H1 (cell line): ENCODE measurements around the gene P2RY8. TPM values are rescaled to one million over a fixed set of nuclear protein-coding genes. Genes with fewer than 3 reads are reported as not detected.
A peak's percentile ranks its signal among the peaks of the same experiment; 100 is the strongest.

Source experiments
- CTCF ChIA-PET: fragments of 300-600 bp; sonication (Branson Sonifier 250); formaldehyde crosslinking; loops from one replicate; lab custom pipeline; 2021; ENCODE audit not compliant: partially characterized antibody; lab: Charles Lee
- POLR2A ChIA-PET: fragments of 300-600 bp; sonication (Branson Sonifier 250); formaldehyde crosslinking; loops from one replicate; lab custom pipeline; 2021; ENCODE audit warnings: inconsistent platforms; ENCODE audit not compliant: partially characterized antibody; lab: Charles Lee
- DNase-seq, 2 experiments: peaks; one replicate each; pipeline versions ENCODE4 v3.0.0 to v3.0.0-alpha.2; 2010 to 2022; ENCODE audit warnings: low spot score in 2 of 2, low read depth in 1 of 2, mixed read lengths in 1 of 2
- FAIRE-seq: peaks from 2 replicates; lab custom pipeline; 2011; peaks lifted over from hg19 to GRCh38; lab: Jason Lieb, UNC
- H2AFZ ChIP-seq: 2 replicates; pipeline ENCODE4 v1.8.1; 2012; ENCODE audit warnings: low read length, inconsistent platforms
- H2AK5ac ChIP-seq: 2 replicates; pipeline ENCODE4 v1.6.1; 2013; ENCODE audit warnings: low read depth, low read length
- H2BK120ac ChIP-seq: replicated peaks from 2 replicates; pipeline ENCODE3; 2013; ENCODE audit warnings: low read depth, low read length, inconsistent platforms
- H2BK12ac ChIP-seq: 2 replicates; pipeline ENCODE4 v1.6.1; 2013; ENCODE audit warnings: low read depth, low read length
- H2BK15ac ChIP-seq: 2 replicates; pipeline ENCODE4 v1.6.1; 2013; ENCODE audit warnings: low read length
- H2BK20ac ChIP-seq: 2 replicates; pipeline ENCODE4 v1.6.1; 2013; ENCODE audit warnings: low read length
- H2BK5ac ChIP-seq: 2 replicates; pipeline ENCODE4 v1.6.1; 2013; ENCODE audit warnings: low read depth, low read length
- H3K14ac ChIP-seq: 2 replicates; pipeline ENCODE4 v1.6.1; 2013; ENCODE audit warnings: inconsistent platforms; ENCODE audit not compliant: insufficient read length
- H3K18ac ChIP-seq: 2 replicates; pipeline ENCODE4 v1.6.1; 2013; ENCODE audit warnings: low read length; ENCODE audit errors: extremely low read depth
- H3K23ac ChIP-seq: 2 replicates; pipeline ENCODE4 v1.6.1; 2013; ENCODE audit warnings: inconsistent platforms; ENCODE audit not compliant: insufficient read length
- H3K23me2 ChIP-seq: 2 replicates; pipeline ENCODE4 v1.6.1; 2013; ENCODE audit warnings: low read depth, low read length
- H3K27ac ChIP-seq: 2 replicates; pipeline ENCODE4 v1.6.1; 2011; ENCODE audit warnings: low read depth, low read length, inconsistent platforms
- H3K27me3 ChIP-seq, 4 experiments: replicated peaks in 1 of 4; 1 replicate in 1 of 4; 2 replicates in 3 of 4; pipeline versions ENCODE4 v1.6.1 to v1.8.1; 2011 to 2013; ENCODE audit warnings: low read length in 3 of 4, mild to moderate bottlenecking in 3 of 4, inconsistent platforms in 2 of 4, mixed read lengths in 2 of 4, moderate library complexity in 1 of 4; ENCODE audit not compliant: control insufficient read depth in 3 of 4, insufficient read depth in 3 of 4; ENCODE audit errors: extremely low read depth in 1 of 4
- H3K36me3 ChIP-seq, 4 experiments: 2 replicates each; pipeline versions ENCODE4 v1.6.1 to v1.8.1; 2011 to 2013; ENCODE audit warnings: mild to moderate bottlenecking in 4 of 4, low read length in 3 of 4, moderate library complexity in 2 of 4, control low read depth in 1 of 4, inconsistent platforms in 1 of 4; ENCODE audit not compliant: insufficient read depth in 4 of 4, control insufficient read depth in 2 of 4
- H3K4ac ChIP-seq: replicated peaks from 2 replicates; pipeline ENCODE3; 2013; ENCODE audit warnings: low read length, low read depth, mixed read lengths, inconsistent platforms; ENCODE audit not compliant: insufficient read length
- H3K4me1 ChIP-seq, 4 experiments: replicated peaks in 1 of 4; 1 replicate in 1 of 4; 2 replicates in 3 of 4; pipeline versions ENCODE4 v1.6.1 to v1.8.1; 2011 to 2013; ENCODE audit warnings: low read length in 3 of 4, inconsistent platforms in 2 of 4, mixed read lengths in 1 of 4; ENCODE audit not compliant: insufficient read depth in 4 of 4, control insufficient read depth in 3 of 4
- H3K4me2 ChIP-seq, 2 experiments: 2 replicates each; pipeline versions ENCODE4 v1.6.1 to v1.8.1; 2011 to 2013; ENCODE audit warnings: low read depth in 2 of 2, low read length in 2 of 2, control low read depth in 1 of 2, inconsistent platforms in 1 of 2, mild to moderate bottlenecking in 1 of 2; ENCODE audit not compliant: insufficient read depth in 1 of 2
- H3K4me3 ChIP-seq, 4 experiments: fragments of 200-600, 300-600 bp in 1 of 4; sonication (generic), shearing (Covaris generic), sonication (Bioruptor Twin) in 1 of 4; 2 replicates each; pipeline versions ENCODE4 v1.5.1 to v1.8.1; 2011 to 2016; ENCODE audit warnings: low read length in 4 of 4, low read depth in 3 of 4, control low read depth in 2 of 4, inconsistent platforms in 2 of 4, mild to moderate bottlenecking in 2 of 4, mixed read lengths in 1 of 4, moderate library complexity in 1 of 4; ENCODE audit not compliant: insufficient read depth in 2 of 4; ENCODE audit errors: extremely low read depth in 1 of 4
- H3K56ac ChIP-seq: replicated peaks from 2 replicates; pipeline ENCODE3; 2013; ENCODE audit warnings: low read depth, mild to moderate bottlenecking, mixed read lengths, low read length, inconsistent platforms; ENCODE audit not compliant: insufficient read length
- H3K79me1 ChIP-seq: 2 replicates; pipeline ENCODE4 v1.6.1; 2013; ENCODE audit warnings: low read depth, low read length, control low read depth
- H3K79me2 ChIP-seq, 2 experiments: 2 replicates each; pipeline versions ENCODE4 v1.6.1 to v1.8.1; 2012 to 2013; ENCODE audit warnings: low read length in 2 of 2, mild to moderate bottlenecking in 2 of 2, inconsistent platforms in 1 of 2; ENCODE audit not compliant: insufficient read depth in 2 of 2, control insufficient read depth in 1 of 2
- H3K9ac ChIP-seq, 4 experiments: replicated peaks in 1 of 4; 1 replicate in 1 of 4; 2 replicates in 3 of 4; pipeline versions ENCODE4 v1.6.1 to v1.8.1; 2011 to 2013; ENCODE audit warnings: low read depth in 3 of 4, low read length in 3 of 4, control low read depth in 2 of 4, mild to moderate bottlenecking in 2 of 4, moderate library complexity in 2 of 4, inconsistent platforms in 1 of 4; ENCODE audit errors: extremely low read depth in 1 of 4
- H3K9me3 ChIP-seq, 2 experiments: 2 replicates each; pipeline versions ENCODE4 v1.6.1 to v1.8.1; 2012 to 2013; ENCODE audit warnings: mild to moderate bottlenecking in 2 of 2, moderate library complexity in 2 of 2, control low read depth in 1 of 2, inconsistent platforms in 1 of 2, low read depth in 1 of 2, low read length in 1 of 2, mixed read lengths in 1 of 2; ENCODE audit not compliant: insufficient read depth in 2 of 2
- H4K20me1 ChIP-seq, 2 experiments: replicated peaks in 1 of 2; 2 replicates each; pipeline versions ENCODE3 to v1.8.1; 2011 to 2013; ENCODE audit warnings: inconsistent platforms in 2 of 2, low read length in 2 of 2, mild to moderate bottlenecking in 1 of 2; ENCODE audit not compliant: insufficient read depth in 2 of 2, control insufficient read depth in 1 of 2
- H4K5ac ChIP-seq: 2 replicates; pipeline ENCODE4 v1.6.1; 2013; ENCODE audit warnings: low read length, low read depth, mixed read lengths, inconsistent platforms; ENCODE audit not compliant: insufficient read length
- H4K8ac ChIP-seq: 2 replicates; pipeline ENCODE4 v1.8.0; 2013; ENCODE audit warnings: mild to moderate bottlenecking, moderate library complexity, low read length, inconsistent platforms; ENCODE audit not compliant: insufficient read depth; ENCODE audit errors: extremely low read depth
- H4K91ac ChIP-seq: replicated peaks from 2 replicates; pipeline ENCODE3; 2013; ENCODE audit warnings: low read length, mixed read lengths, inconsistent platforms; ENCODE audit not compliant: insufficient read length
- ASH2L ChIP-seq: fragments of 200-600, 300-600 bp; sonication (generic); IDR thresholded peaks from one replicate; pipeline ENCODE4 v1.7.1; 2017; ENCODE audit warnings: low read length
- BACH1 ChIP-seq: IDR thresholded peaks from 2 replicates; pipeline ENCODE4 v1.6.1; 2012; ENCODE audit warnings: low read length, improper control_type of control experiment
- BCL11A ChIP-seq, 2 experiments: IDR thresholded peaks; one replicate each; pipeline ENCODE4 v1.6.1; 2011; ENCODE audit warnings: low read depth in 2 of 2, low read length in 2 of 2, mild to moderate bottlenecking in 2 of 2
- CHD2 ChIP-seq: IDR thresholded peaks from 2 replicates; pipeline ENCODE4 v1.6.1; 2012; ENCODE audit warnings: low read length, improper control_type of control experiment
- EGR1 ChIP-seq: IDR thresholded peaks from 2 replicates; pipeline ENCODE4 v1.6.1; 2011; ENCODE audit warnings: low read depth, low read length, borderline replicate concordance
- EZH2 ChIP-seq: fragments of 200-600 bp; sonication (generic); IDR thresholded peaks from 2 replicates; pipeline ENCODE4 v1.7.1; 2012; ENCODE audit warnings: low read depth, mild to moderate bottlenecking, moderate library complexity, low read length, inconsistent platforms; ENCODE audit not compliant: severe bottlenecking
- HDAC6 ChIP-seq: IDR thresholded peaks from one replicate; pipeline ENCODE4 v1.7.1; 2012; ENCODE audit warnings: low read depth, mild to moderate bottlenecking, inconsistent platforms, low read length, moderate library complexity
- JUN ChIP-seq: IDR thresholded peaks from 2 replicates; pipeline ENCODE4 v1.6.1; 2011; ENCODE audit warnings: low read depth, mild to moderate bottlenecking, improper control_type of control experiment, low read length
- NANOG ChIP-seq: IDR thresholded peaks from 2 replicates; pipeline ENCODE4 v1.6.1; 2011; ENCODE audit warnings: low read length, low read depth, mild to moderate bottlenecking, inconsistent platforms; ENCODE audit not compliant: insufficient read depth, poor library complexity, severe bottlenecking
- PHF8 ChIP-seq: fragments of 200-600 bp; sonication (generic); conservative IDR thresholded peaks from 2 replicates; pipeline ENCODE4 v1.7.1; 2012; ENCODE audit warnings: low read depth, mild to moderate bottlenecking, inconsistent platforms, low read length, moderate library complexity
- SP2 ChIP-seq: IDR thresholded peaks from 2 replicates; pipeline ENCODE4 v1.6.1; 2012; ENCODE audit warnings: mild to moderate bottlenecking, low read length, inconsistent platforms
- WGBS, 2 experiments: shearing (Covaris generic) in 1 of 2; methylation state at CpG; one replicate each; pipeline versions ENCODE4 v1.1.6 to v1.1.7; 2013 to 2015; ENCODE audit warnings: low lambda C conversion rate in 2 of 2, mixed read lengths in 2 of 2, inconsistent platforms in 1 of 2, low coverage in 1 of 2, missing lambda C conversion rate in 1 of 2; ENCODE audit not compliant: insufficient replicate concordance in 2 of 2, insufficient coverage in 1 of 2, insufficient read length in 1 of 2; ENCODE audit errors: extremely low coverage in 1 of 2, missing lambda C conversion rate in 1 of 2; 5-methylcytosine and 5-hydroxymethylcytosine counted together
- polyA plus RNA-seq, 7 experiments: library from polyadenylated mRNA; depleted of rRNA in 3 of 7; stranded (reverse) in 5 of 7; unstranded in 2 of 7; fragments of >200 nt in 5 of 7; fragments of 200-250 nt in 2 of 7; gene quantifications; 1 replicate in 5 of 7; 2 replicates in 1 of 7; 4 replicates in 1 of 7; pipeline versions ENCODE4 v1.2.1 to v1.2.3, GENCODE V29; 2011 to 2013; ENCODE audit warnings: missing spikeins in 2 of 7, mixed read lengths in 2 of 7
- total RNA-seq: library from RNA; stranded (reverse); fragmentation: NEBNext Ultra II Directional; extraction: Animal tissue kit (Norgen Biotek cat#: 25700); gene quantifications from 2 replicates; pipeline ENCODE4 v1.2.1, GENCODE V29; 2021

P2RY8 gene
- total and polyA plus RNA-seq, 2 of the 8 experiments (the other 6 are each of a cell fraction or from before 2014, with no cell fraction given) = 0.09 to 0.15 TPM

DNA sequence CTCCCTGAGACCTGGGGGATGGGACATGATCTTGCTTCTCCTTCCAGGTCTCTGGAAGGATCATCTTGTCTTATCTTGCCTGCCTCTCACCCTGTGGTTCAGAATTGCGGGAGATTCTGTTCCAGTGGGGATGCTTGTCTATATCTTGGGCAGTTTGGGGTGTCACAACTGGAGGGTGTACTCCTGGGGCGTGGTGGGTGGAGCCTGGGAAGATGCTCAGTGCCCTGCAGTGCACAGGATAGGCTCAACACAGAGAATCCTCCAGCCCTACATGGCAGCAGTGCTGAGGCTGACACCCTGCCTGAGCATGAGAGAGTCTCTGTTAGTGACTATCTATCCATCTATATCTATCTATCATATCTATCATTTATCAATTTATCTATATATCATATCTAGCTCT, 7.7 kb downstream of the P2RY8 start:
- peak in 1 of 2 experiments; percentile 27 for DNase-seq
- CTCF ChIA-PET = no interaction called here
- Histone ChIP-seq H3K27me3 (no peaks in the 10 kb centered on the region), H3K79me2 (no peaks in the 10 kb centered on the region), H2AK5ac (no peak overlapping the region), H3K4me1 (peaks cover 0 to 2% (median 0%) of the 10 kb centered on the region in 4 experiments; a peak in 2 of 7 replicates), H2AFZ (no peak overlapping the region), H3K9ac (no peak overlapping the region), H3K18ac (no peak overlapping the region)
- 83% methylated on average over 2 of the region's 2 CpGs; no CpG with 5 or more reads in 1 of the 2 experiments for WGBS, 2 experiments
- TF ChIP-seq EGR1 (no peak), CHD2 (no peak), JUN (no peak), BACH1 (no peak), BCL11A (IDR thresholded peaks at IDR 0.05; ENCODE audit: low read depth in 2 of 2, low read length in 2 of 2) (no peak), EZH2 (no peak), NANOG (no peak), SP2 (no peak), ASH2L (no peak), PHF8 (no peak), HDAC6 (no peak)
- TF ChIP-seq, all 59 proteins: peak for 0
- no peak overlapping the region for H3K14ac ChIP-seq
- no peak overlapping the region for H3K56ac ChIP-seq
- H3K4me2 ChIP-seq = no peak overlapping the region
- no peak overlapping the region for H3K4me3 ChIP-seq
- H4K20me1 ChIP-seq = peaks cover 0 to 2% of the 10 kb centered on the region in 2 experiments
- FAIRE-seq = no peak
- H2BK120ac ChIP-seq = no peak overlapping the region
- H2BK12ac ChIP-seq = no peak overlapping the region
- no peak overlapping the region for H2BK5ac ChIP-seq
- no peak overlapping the region for H4K5ac ChIP-seq
- POLR2A ChIA-PET = no interaction called here
- no peaks in the 10 kb centered on the region for H3K9me3 ChIP-seq
- peaks cover 23% of the 10 kb centered on the region; the same call in 1 of the 2 replicates for H3K23me2 ChIP-seq
- no peaks in the 10 kb centered on the region for H3K36me3 ChIP-seq
- H4K8ac ChIP-seq = no peak overlapping the region
- H3K23ac ChIP-seq = no peak overlapping the region
- H3K79me1 ChIP-seq = no peaks in the 10 kb centered on the region
- no peak overlapping the region for H4K91ac ChIP-seq
- no peak overlapping the region for H2BK15ac ChIP-seq
- no peak overlapping the region for H2BK20ac ChIP-seq
- H3K4ac ChIP-seq = no peak overlapping the region
- H3K27ac ChIP-seq = no peak overlapping the region
